ENCODE data around the gene MED23.
"Not testable (repeated sequence)": the region's sequence is repeated elsewhere in the genome, so short reads cannot be mapped to it uniquely, and the experiment has no call there.

MED23 gene

DNA sequence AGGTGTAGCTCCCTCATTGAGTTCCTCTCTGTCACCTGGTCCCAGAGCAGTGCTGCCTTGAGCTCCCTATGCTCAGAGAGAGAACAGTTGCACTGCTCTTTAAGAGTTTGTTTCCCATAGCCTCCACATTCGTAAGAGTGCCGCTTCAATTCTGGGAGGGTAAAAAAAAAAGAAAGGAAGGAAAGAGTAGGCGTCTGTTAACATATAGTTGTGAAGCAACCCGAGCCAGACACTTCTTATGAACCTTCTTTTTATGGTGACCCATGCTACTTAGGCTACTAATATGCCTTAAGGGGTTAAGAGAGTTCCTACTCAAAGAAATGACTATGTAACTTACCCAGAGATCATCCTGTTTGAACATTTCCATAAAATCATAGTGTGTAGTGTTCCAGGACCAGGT lies 59.3 kb downstream of the MED23 start:
- DNase-seq = no peak

DNA sequence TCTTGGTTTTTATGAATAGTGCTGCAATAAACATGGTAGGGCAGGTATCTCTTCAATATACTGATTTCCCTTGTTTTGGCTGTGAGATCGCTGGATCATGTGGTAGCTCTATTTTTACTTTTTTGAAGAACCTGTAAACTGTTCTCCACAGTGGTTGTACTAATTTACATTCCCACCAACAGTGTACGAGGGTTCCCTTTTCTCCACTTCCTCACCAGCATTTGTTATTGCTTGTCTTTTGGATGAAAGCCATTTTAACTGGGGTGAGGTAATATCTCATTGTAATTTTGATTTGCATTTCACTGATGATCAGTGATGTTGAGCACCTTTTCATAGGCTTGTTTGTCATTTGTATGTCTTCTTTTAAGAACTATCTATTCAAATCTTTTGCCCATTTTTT lies 63.0 kb downstream of the MED23 start:
- no peak for DNase-seq

DNA sequence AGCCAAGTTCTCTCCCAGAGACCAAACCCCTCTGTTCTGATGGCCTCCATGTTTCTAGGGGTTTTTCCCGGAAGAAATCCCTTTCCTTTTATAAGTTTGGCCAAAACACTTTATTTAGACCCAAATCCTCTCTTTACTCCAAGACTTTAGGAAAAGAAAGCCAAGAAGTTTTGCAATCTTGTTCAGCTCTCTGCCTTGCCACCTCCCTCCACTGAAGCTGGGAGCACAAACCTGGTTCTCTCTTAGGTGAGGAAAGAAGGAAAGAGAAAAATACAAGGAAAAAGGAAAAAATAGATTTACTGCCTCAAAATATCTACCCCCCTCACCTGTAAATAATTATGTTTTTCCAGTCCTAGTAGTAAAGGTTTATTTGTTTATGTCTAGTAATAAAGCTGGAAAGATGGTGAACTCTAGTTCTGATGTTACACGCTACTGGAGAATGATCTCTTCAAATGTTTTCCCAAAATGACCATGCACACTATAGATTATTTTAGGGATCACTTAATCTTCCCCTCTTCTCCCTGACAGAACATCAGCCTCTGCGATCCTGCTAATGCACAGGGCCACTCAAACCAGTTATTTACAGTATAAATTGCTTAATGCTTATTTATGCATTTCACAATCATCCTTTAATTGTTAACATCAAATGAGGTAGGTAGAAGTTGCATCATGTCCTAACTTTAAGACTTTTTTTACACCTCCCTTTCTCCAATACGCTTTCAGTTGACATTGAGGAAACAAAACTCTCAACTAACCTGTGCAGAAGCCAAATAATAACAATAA lies 65.9 kb downstream of the MED23 start:
- no peak for DNase-seq

DNA sequence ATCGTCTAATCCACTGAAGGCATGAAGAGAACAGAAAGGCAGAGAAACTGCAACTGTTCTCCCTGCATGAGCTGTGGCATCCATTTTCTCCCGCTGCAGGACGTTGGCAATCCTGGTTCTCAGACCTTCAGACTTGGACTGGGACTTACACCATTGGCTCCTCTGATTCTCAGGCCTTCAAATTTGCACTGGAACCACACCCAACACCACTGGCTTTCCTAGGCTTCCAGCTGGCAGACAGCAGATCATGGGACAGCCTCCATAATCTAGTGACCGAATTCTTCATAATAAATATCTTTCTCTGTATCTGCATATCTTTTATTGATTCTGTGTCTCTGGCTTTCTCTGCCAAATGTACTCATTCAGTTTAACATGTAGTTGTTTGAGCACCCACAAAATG lies 69.1 kb downstream of the MED23 start:
- no peak for DNase-seq

DNA sequence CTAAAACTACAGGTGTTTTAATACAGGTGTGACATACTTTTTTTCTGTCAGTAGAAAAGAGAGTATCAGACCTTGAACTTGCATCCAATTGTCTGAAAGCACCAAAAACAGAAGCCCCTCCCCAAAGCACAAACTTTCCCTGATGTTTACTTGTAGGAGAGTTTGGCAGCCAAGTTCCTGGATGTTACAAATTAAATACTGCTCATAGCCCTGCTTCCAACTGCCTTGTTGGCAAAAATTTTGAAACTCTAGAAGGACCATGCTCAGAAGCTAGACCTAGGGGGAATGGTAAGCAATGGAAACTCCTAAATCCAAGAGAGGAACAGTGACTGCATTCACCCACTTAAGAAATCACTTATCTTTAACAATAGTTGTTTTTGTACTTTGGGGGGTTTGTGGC lies 72.0 kb downstream of the MED23 start:
- no peak for DNase-seq

DNA sequence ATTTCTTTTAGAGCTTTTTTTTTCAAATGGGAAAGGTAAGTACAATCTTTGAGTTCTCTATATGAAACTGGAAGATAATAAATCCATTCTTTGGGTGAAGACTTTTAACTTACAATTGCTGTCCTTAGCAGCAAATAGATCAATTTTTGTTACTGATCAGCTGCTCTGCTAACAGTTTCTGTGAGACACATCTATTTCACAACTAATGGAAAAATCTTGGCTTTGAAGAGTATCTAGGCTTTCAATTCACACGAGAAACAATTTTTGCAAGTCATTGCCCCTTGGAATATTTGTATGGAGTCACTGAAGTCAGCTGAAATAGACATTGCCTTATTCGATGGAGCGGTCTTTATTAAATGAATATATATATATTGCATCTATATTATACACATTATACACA lies 75.5 kb downstream of the MED23 start:
- DNase-seq = no peak

DNA sequence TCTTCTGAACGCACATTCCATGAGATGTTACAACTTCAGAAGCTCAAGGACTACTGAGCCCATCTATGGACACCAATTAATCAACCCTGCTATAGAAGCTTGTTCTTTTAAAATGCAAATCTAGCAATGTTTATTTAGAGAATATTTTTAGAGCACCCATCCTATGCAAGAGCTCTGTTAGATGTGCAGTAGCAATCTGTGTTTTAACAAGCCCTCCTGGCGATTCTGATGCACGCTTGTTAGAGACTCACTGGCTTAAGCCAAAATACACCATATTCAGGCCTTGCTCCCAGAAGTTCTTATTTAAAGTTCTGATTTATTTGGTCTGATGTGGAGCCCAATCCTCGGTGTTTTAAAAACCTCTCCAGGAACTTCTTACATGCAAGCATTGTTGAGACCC lies 76.1 kb downstream of the MED23 start:
- no peak for DNase-seq

DNA sequence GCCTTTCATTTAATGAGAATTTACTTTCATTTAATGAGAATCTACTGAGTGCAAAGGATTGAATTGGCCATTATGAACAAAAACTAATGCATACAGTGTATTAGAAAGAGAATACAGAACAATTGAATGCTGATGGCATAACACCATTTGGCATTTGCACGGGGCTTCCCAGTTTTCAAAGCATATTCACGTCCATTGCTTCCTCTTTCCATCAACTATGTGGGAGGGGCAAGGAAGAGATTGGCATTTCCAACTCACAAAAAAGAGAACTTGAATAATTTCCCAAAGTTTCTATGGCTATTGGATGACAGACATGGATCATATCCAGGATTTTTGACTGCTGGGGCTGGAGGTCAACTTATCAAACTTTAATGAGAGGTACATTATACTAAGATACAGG lies 78.2 kb downstream of the MED23 start:
- DNase-seq = no peak

DNA sequence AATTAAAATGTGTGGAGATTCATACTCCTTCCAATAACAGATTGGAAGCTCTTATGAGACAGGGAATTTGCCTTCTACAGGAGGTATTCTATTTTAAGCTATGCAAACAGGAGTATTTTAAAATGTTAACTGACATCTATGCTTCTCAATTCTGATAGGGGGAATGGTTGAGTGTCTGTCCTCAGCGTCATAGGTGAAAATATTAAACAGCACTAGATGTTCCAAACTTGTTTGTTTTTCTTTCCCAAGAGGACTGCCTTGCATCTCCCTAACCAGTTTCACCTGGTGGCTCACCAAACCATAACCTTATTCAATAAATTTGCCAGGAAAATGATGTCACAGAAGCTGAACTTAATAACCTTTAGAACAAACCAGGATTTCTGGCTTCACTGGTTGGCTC lies 79.6 kb downstream of the MED23 start:
- DNase-seq = no peak

DNA sequence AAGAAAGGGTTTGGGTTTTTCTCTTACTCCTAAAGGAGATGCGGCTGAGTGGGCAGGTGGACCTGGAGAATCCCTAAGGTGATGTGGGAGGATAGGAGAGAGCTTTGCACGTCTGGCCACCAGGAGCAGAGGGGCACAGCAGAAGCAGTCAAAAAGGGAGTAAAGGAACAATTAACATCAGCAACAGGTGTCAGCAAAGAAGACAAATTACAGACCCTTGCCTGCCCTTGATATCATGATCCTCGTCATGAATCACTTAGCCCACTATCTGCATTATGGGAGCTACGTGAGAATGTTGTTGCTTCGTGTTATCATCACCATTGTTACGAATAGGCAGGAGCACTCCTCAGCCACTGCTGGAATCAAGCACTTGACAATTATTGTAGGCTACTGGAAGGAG lies 80.6 kb downstream of the MED23 start:
- no peak for DNase-seq

DNA sequence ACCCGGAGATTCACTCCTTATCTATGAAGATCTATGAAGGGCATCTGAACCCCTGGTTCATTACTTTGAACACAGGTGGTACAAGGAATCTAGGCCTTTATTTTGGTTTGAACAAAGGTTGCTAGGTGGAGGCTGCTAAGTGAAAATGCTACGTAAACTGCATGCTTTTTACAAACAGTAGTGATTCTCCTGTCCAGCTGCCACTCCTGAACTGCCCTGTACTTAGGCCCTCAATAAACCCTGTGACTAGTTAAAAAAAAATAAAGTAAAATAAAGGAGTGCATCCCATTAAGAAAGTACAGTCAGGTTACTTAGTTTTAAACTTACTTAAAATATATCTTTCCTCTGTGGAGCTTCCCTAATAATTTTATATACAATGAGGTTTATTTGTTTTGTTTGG lies 82.7 kb downstream of the MED23 start:
- DNase-seq = no peak

DNA sequence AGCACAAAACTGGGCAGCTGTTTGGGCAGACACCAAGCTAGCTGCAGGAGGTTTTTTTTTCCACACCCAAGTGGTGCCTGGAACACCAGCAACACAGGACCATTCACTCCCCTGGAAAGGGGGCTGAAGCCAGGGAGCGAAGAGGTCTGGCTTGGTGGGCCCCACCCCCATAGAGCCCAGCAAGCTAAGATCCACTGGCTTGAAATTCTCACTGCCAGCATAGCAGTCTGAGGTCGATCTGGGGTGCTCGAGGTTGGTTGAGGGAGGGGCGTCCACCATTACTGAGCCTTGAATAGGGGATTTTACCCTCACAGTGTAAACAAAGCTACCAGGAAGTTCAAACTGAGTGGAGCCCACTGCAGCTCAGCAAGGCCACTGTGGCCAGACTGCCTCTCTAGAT lies 89.4 kb downstream of the MED23 start:
- DNase-seq = not testable (repeated sequence)

DNA sequence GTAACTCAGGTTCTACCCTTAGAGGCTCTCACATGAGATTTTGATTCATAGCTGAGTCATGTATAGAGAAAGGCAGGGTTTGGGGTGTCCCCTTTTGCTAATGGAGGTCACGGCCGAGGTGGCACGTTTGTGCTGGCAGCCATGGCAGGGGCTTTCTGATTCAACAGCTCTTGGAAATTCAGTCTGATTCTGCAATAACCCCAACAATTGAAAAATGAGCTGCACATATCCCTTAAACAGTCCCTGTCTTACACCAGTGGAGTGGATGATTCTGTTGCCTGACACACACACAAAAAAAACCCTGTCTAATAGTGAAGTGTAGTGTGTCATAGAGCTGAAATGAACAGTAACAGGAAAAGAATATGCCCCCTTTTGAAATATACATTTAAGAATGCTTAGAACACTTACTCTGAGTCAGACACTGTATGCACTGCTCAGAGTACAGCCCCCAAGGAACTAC lies 95.4 kb downstream of the MED23 start:
- DNase-seq = peak; percentile 30 to 34

DNA sequence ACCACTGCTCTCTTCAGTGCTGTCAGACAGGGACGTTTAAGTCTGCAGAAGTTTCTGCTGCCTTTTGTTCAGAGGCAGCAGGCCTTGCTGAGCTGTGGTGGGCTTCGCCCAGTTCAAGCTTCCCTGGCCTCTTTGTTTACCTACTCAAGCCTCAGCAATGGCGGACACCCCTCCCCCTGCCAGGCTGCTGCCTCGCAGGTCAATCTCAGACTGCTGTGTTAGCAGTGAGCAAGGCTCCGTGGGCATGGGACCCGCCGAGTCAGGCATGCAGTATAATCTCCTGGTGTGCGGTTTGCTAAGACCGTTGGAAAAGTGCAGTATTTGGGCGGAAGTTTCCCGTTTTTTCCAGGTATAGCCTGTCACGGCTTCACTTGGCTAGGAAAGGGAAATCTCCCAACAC lies 96.4 kb downstream of the MED23 start:
- DNase-seq = not testable (repeated sequence)

DNA sequence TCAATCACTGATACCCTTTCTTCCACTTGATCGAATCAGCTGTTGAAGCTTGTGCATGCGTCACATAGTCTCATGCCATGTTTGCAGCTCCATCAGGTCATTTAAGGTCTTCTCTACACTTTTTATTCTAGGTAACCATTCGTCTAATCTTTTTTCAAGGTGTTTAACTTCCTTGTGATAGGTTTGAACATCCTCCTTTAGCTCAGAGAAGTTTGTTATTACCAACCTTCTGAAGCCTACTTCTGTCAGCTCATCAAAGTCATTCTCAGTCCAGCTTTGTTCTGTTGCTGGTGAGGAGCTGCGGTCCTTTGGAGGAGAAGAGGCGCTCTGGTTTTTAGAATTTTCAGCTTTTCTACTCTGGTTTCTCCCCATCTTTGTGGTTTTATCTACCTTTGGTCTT lies 97.1 kb downstream of the MED23 start:
- DNase-seq = not testable (repeated sequence)

DNA sequence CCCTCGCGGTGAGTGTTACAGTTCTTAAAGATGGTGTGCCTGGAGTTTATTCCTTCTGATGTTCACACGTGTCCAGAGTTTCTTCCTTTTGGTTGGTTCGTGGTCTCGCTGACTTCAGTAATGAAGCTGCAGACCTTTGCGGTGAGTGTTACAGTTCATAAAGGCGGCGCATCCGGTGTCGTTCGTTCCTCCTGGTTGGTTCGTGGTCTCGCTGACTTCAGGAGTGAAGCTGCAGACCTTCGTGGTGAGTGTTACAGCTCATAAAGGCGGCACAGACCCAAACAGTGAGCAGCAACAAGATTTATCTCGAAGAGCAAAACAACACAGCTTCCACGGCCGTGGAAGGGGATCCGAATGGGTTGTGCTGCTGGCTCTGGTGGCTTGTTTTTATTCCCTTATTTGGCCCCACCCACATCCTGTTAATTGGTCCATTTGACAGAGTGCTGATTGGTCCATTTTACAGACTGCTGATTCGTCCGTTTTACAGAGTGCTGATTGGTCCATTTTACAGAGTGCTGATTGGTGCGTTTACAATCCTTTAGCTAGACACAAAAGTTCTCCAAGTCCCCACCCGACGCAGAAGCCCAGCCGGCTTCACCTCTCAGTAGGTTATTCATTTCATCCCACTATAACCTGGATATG lies 103.2 kb downstream of the MED23 start:
- no peak for DNase-seq

DNA sequence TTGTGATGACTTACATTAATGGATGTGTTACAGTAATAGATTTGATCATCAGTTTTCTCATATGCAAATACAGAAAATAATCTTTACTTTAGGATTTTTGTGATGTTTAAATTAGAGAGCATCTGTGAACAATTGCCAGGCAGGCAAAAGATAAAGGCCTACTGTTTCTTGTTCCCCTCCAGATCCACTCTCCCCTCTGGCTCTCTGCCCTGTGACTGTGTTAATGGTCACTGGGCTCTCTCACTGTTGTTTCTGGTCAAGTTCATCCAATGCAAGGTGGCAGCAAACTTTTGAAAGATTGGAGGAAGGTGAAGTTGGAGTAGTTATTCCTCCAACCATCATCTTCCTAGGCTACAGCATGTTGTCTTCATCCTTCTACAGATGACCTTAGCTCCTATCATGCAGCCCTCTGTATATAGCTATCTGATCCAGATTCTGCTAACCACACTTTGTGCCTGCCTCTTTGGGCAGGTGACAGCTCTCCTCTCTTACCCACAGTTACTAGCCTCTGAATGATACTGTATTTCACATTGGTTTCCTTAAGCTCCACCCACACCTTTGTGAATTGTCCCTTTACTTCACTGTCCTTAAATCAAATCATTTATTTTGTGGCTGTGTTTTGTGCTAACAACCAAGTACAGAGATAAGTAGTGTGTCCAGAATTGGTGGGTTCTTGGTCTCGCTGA lies 103.9 kb downstream of the MED23 start:
- DNase-seq = no peak
